ENCODE data around the gene GART.

GRCh38 chr21:33560965-33561364, 19.0 kb upstream of the GART start:
- no peak for TF ChIP-seq POLR2A (IDR thresholded peaks at IDR 0.05; ENCODE audit: low read length)
- no peak for TF ChIP-seq GATA1 (IDR thresholded peaks at IDR 0.05; ENCODE audit: low read depth, low read length)
